Left ventricle myocardium inferior (tissue), 1 donor: Measurements from ENCODE around the gene ARHGEF17. TPM values are rescaled to one million over a fixed set of nuclear protein-coding genes. Genes with fewer than 3 reads are reported as not detected.

Experiments used
- DNase-seq: peaks from one replicate; pipeline ENCODE4 v3.0.0-alpha.2; 2020
- H3K27ac ChIP-seq: fragments of 200-600 bp; replicated peaks from 2 replicates; pipeline ENCODE4 v1.8.0; 2021
- H3K27me3 ChIP-seq: fragments of 200-600 bp; 2 replicates; pipeline ENCODE4 v1.8.0; 2021; ENCODE audit warnings: low read depth
- H3K36me3 ChIP-seq: fragments of 200-600 bp; 2 replicates; pipeline ENCODE4 v1.8.0; 2021
- H3K4me1 ChIP-seq: fragments of 200-600 bp; 2 replicates; pipeline ENCODE4 v1.8.0; 2021
- H3K4me3 ChIP-seq: fragments of 200-600 bp; 2 replicates; pipeline ENCODE4 v1.8.0; 2021; ENCODE audit warnings: mild to moderate bottlenecking, moderate library complexity
- H3K9me3 ChIP-seq: fragments of 200-600 bp; replicated peaks from 2 replicates; pipeline ENCODE4 v1.8.0; 2021
- CTCF ChIP-seq: fragments of 200-600 bp; IDR thresholded peaks from 2 replicates; pipeline ENCODE4 v1.8.0; 2021; ENCODE audit warnings: antibody characterized with exemption, mild to moderate bottlenecking, borderline replicate concordance
- intact Hi-C: fragments of 100-400 bp; cut with micrococcal nuclease; formaldehyde crosslinking; loops from one replicate; pipeline ENCODE4 v1.11.0; 2022
- total RNA-seq: library from RNA; stranded (reverse); fragmentation: NEBNext Ultra II Directional; extraction: Animal tissue kit (Norgen Biotek cat#: 25700); gene quantifications from one replicate; pipeline ENCODE4 v1.2.1, GENCODE V29; 2021
- donor health status: DM: no; HTN: yes; CAD: no; lungs with severe emphysema.

The ARHGEF17 gene
- total RNA-seq, 1 donor from 2014 or later, result 53.1 TPM

- intact Hi-C loops, result no loop called here
- no peak for TF ChIP-seq CTCF
- H3K27ac ChIP-seq, result no peak overlapping the region
Observed at GRCh38 chr11:73393011-73393380, 84.9 kb downstream of the ARHGEF17 start.

GRCh38 chr11:73393479-73394415 lies 85.7 kb downstream of the ARHGEF17 start:
- peak; percentile 72 for DNase-seq
- Histone ChIP-seq H3K27me3 (no peaks in the 10 kb centered on the region), H3K27ac (no peak overlapping the region), H3K36me3 (no peaks in the 10 kb centered on the region), H3K4me3 (no peak overlapping the region), H3K9me3 (no peaks in the 10 kb centered on the region), H3K4me1 (peaks cover 32% of the 10 kb centered on the region)
- peak; percentile 88 for TF ChIP-seq CTCF
- intact Hi-C loops, result no loop called here

More at GRCh38 chr11:73393011-73393380, 84.9 kb downstream of the ARHGEF17 start:
- no peak for DNase-seq
- Histone ChIP-seq H3K36me3 (no peaks in the 10 kb centered on the region), H3K27me3 (no peaks in the 10 kb centered on the region), H3K4me3 (no peak overlapping the region), H3K4me1 (peaks cover 33% of the 10 kb centered on the region), H3K9me3 (no peaks in the 10 kb centered on the region)

GRCh38 chr11:73394416-73395296 lies 86.6 kb downstream of the ARHGEF17 start:
- DNase-seq, result no peak
- H3K36me3 ChIP-seq, result no peaks in the 10 kb centered on the region
- no peaks in the 10 kb centered on the region for H3K9me3 ChIP-seq
- H3K27ac ChIP-seq, result no peak overlapping the region
- TF ChIP-seq CTCF, result no peak
- H3K4me1 ChIP-seq, result peaks cover 32% of the 10 kb centered on the region
- no peak overlapping the region for H3K4me3 ChIP-seq
- intact Hi-C loops, result no loop called here
- no peaks in the 10 kb centered on the region for H3K27me3 ChIP-seq

GRCh38 chr11:73395297-73396208 lies 87.5 kb downstream of the ARHGEF17 start:
- no peak for DNase-seq
- TF ChIP-seq CTCF, result no peak
- H3K36me3 ChIP-seq, result no peaks in the 10 kb centered on the region
- H3K9me3 ChIP-seq, result no peaks in the 10 kb centered on the region
- no peak overlapping the region for H3K4me3 ChIP-seq
- peaks cover 33% of the 10 kb centered on the region for H3K4me1 ChIP-seq
- H3K27me3 ChIP-seq, result no peaks in the 10 kb centered on the region
- intact Hi-C loops, result no loop called here
- H3K27ac ChIP-seq, result no peak overlapping the region
